Muscle of leg (tissue), 11 donors: ENCODE results near the gene TMEM131L. TPM values are rescaled to one million over a fixed set of nuclear protein-coding genes. Genes with fewer than 3 reads are reported as not detected.
"Not testable (repeated sequence)": the region's sequence is repeated elsewhere in the genome, so short reads cannot be mapped to it uniquely, and the experiment has no call there.

ENCODE experiments used
- DNase-seq: peaks from one replicate; pipeline ENCODE4 v3.0.0; 2013
- H3K27ac ChIP-seq: one replicate; pipeline ENCODE4 v1.5.1; 2013; ENCODE audit warnings: mild to moderate bottlenecking, low read length, control low read depth
- H3K27me3 ChIP-seq: one replicate; pipeline ENCODE4 v1.6.1; 2013; ENCODE audit warnings: low read length; ENCODE audit not compliant: control insufficient read depth, insufficient read depth
- H3K36me3 ChIP-seq: one replicate; pipeline ENCODE4 v1.6.1; 2013; ENCODE audit warnings: low read length; ENCODE audit not compliant: control insufficient read depth, insufficient read depth
- H3K4me1 ChIP-seq: one replicate; pipeline ENCODE4 v1.6.1; 2013; ENCODE audit warnings: low read length; ENCODE audit not compliant: control insufficient read depth, insufficient read depth
- H3K4me3 ChIP-seq: one replicate; pipeline ENCODE4 v1.5.1; 2013; ENCODE audit warnings: low read length, control low read depth
- H3K9me3 ChIP-seq: replicated peaks from 2 replicates; pipeline ENCODE4 v1.6.1; 2013; ENCODE audit warnings: low read depth, low read length; ENCODE audit not compliant: control insufficient read depth
- WGBS: methylation state at CpG from one replicate; pipeline ENCODE4 v1.1.5; 2013; ENCODE audit warnings: missing lambda C conversion rate; ENCODE audit not compliant: insufficient coverage; 5-methylcytosine and 5-hydroxymethylcytosine counted together
- polyA plus RNA-seq, 8 donors: library from polyadenylated mRNA; unstranded; fragments of 120-200 nt; gene quantifications; one replicate each; pipeline versions ENCODE4 v1.2.1 to v1.2.3, GENCODE V29; 2013; ENCODE audit warnings: inconsistent platforms in 1 of 8, low replicate concordance in 1 of 8; ENCODE audit not compliant: insufficient read length in 8 of 8, insufficient read depth in 1 of 8
- total RNA-seq: library from RNA; stranded (reverse); fragments of 120-200 nt; gene quantifications from one replicate; pipeline ENCODE4 v1.2.4, GENCODE V29; 2013

The TMEM131L gene
- total and polyA plus RNA-seq, 9 donors: 35.1 to 69.6 (median 43.1) TPM

- Histone ChIP-seq H3K36me3 (peaks cover 27% of the 10 kb centered on the region), H3K27me3 (no peaks in the 10 kb centered on the region), H3K4me1 (peaks cover 10% of the 10 kb centered on the region), H3K4me3 (no peak overlapping the region), H3K27ac (peak overlapping the region; percentile 85), H3K9me3 (no peaks in the 10 kb centered on the region)
- WGBS: 17% methylated on average over 2 of the region's 5 CpGs
- peak; percentile 96 for DNase-seq
These were observed 89.7 kb downstream of the TMEM131L start for GRCh38 chr4:153555730-153556434.

- Histone ChIP-seq H3K9me3 (no peaks in the 10 kb centered on the region), H3K4me3 (no peak overlapping the region), H3K27ac (peak overlapping the region; percentile 85), H3K36me3 (peaks cover 23% of the 10 kb centered on the region), H3K4me1 (peaks cover 10% of the 10 kb centered on the region), H3K27me3 (no peaks in the 10 kb centered on the region)
- WGBS: 100% methylated on average over 1 of the region's 3 CpGs
- no peak for DNase-seq
These were observed 90.3 kb downstream of the TMEM131L start for GRCh38 chr4:153556435-153556815.

DNA sequence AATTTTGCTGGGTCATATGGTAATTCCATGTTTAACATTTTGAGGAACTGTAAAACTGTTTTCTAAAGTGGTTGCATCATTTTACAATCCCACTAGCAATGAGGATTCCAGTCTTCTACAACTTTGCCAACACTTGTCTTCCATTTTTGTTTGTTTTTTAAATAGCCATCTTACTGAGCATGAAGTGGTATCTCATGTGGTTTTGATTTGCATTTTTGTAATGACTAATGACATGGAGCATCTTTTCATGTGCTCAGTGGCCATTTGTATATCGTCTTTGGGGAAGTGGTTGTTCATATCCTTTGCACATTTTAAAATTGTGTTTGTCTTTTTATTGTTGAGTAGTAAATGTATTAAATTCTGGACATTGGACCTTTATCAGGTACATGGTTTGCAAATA lies 94.7 kb downstream of the TMEM131L start:
- Histone ChIP-seq H3K27ac (no peak overlapping the region), H3K4me3 (no peak overlapping the region), H3K9me3 (no peaks in the 10 kb centered on the region), H3K27me3 (no peaks in the 10 kb centered on the region), H3K4me1 (peaks cover 13% of the 10 kb centered on the region), H3K36me3 (peaks cover 29% of the 10 kb centered on the region)
- DNase-seq: no peak
- no CpG with 5 or more reads among the region's 1 CpG for WGBS

GRCh38 chr4:153564630-153565525 lies 98.7 kb downstream of the TMEM131L start:
- WGBS: 60% methylated on average over 3 of the region's 7 CpGs
- Histone ChIP-seq H3K27ac (peak overlapping the region; percentile 93), H3K4me1 (peaks cover 23% of the 10 kb centered on the region), H3K36me3 (peaks cover 15% of the 10 kb centered on the region), H3K4me3 (no peak overlapping the region), H3K9me3 (no peaks in the 10 kb centered on the region), H3K27me3 (no peaks in the 10 kb centered on the region)
- peak; percentile 77 for DNase-seq

GRCh38 chr4:153566631-153567150 lies 100.5 kb downstream of the TMEM131L start:
- Histone ChIP-seq H3K27me3 (no peaks in the 10 kb centered on the region), H3K4me3 (no peak overlapping the region), H3K4me1 (peaks cover 28% of the 10 kb centered on the region), H3K9me3 (no peaks in the 10 kb centered on the region), H3K36me3 (peaks cover 12% of the 10 kb centered on the region), H3K27ac (peak overlapping the region; percentile 69)
- peak; percentile 37 for DNase-seq
- WGBS: 82% methylated on average over 3 of the region's 8 CpGs

DNA sequence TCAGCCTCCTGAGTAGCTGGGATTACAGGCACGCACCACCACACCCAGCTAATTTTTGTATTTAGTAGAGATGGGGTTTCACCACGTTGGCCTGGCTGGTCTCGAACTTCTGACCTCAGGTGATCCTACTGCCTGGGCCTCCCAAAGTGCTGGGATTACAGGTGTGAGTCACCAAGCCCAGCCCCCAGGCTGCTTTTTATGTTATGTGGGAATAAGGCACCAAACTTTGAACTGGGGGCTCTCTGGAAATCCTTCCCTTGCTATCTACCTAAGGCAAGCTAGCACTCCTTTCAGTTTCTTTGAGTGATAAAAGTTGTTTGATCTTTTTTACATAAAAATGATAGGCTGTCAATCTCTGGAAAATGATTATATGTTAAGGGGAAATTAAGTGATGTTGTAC lies 101.5 kb downstream of the TMEM131L start:
- DNase-seq, H3K27ac ChIP-seq: not testable (repeated sequence)
- no CpG with 5 or more reads among the region's 3 CpGs for WGBS

GRCh38 chr4:153570228-153570973 lies 104.2 kb downstream of the TMEM131L start:
- peaks cover 26% of the 10 kb centered on the region for H3K4me1 ChIP-seq
- DNase-seq: no peak
- no peaks in the 10 kb centered on the region for H3K9me3 ChIP-seq
- H3K27me3 ChIP-seq: no peaks in the 10 kb centered on the region
- 81% methylated on average over 2 of the region's 12 CpGs for WGBS
- H3K36me3 ChIP-seq: peaks cover 6% of the 10 kb centered on the region
- no peak overlapping the region for H3K27ac ChIP-seq
- no peak overlapping the region for H3K4me3 ChIP-seq

More for the DNA sequence above, 101.5 kb downstream of the TMEM131L start:
- not testable (repeated sequence) for H3K4me3 ChIP-seq, H3K9me3 ChIP-seq, H3K27me3 ChIP-seq
- Histone ChIP-seq H3K4me1 (peaks cover 28% of the 10 kb centered on the region), H3K36me3 (peaks cover 12% of the 10 kb centered on the region)

- Histone ChIP-seq H3K27me3 (no peaks in the 10 kb centered on the region), H3K36me3 (peaks cover 6% of the 10 kb centered on the region), H3K9me3 (no peaks in the 10 kb centered on the region), H3K4me3 (no peak overlapping the region), H3K4me1 (peaks cover 25% of the 10 kb centered on the region), H3K27ac (no peak overlapping the region)
- no peak for DNase-seq
- 82% methylated on average over 3 of the region's 4 CpGs for WGBS
These were observed 104.9 kb downstream of the TMEM131L start for GRCh38 chr4:153571006-153571545.

DNA sequence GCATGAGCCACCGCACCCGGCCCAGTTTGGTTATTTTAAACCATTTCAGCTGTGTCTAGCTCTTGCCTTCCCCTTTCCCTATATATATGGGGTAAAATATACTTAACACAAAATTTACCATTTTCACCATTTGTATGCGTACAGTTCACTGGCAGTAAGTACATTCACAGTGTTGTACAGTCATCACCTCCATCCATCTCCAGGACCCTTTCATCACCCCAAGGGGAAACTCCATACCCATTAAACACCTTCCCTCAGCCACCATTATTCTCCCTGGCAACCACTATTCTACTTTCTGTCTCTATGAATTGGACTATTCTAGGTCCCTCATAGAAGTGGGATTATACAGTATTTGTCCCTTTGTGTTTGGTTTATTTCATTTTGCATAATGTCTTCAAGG lies 106.4 kb downstream of the TMEM131L start:
- H3K4me1 ChIP-seq: peaks cover 24% of the 10 kb centered on the region
- peaks cover 6% of the 10 kb centered on the region for H3K36me3 ChIP-seq
- DNase-seq: no peak
- no peak overlapping the region for H3K4me3 ChIP-seq
- WGBS: 92% methylated on average over 1 of the region's 3 CpGs
- no peaks in the 10 kb centered on the region for H3K9me3 ChIP-seq
- H3K27ac ChIP-seq: peak overlapping the region; percentile 65
- H3K27me3 ChIP-seq: no peaks in the 10 kb centered on the region
